Loucy (cell line): ENCODE measurements around the gene RALA.

Experiments used
- H2AFZ ChIP-seq: fragments of 200-600 bp; sonication (generic); 2 replicates; pipeline ENCODE4 v1.6.0; 2016; ENCODE audit warnings: antibody characterized with exemption, mild to moderate bottlenecking, low read length, moderate library complexity
- H3F3A ChIP-seq: fragments of 200-600 bp; 2 replicates; pipeline ENCODE4 v1.6.0; 2016; ENCODE audit warnings: antibody characterized with exemption, low read depth, mild to moderate bottlenecking
- H3K27me3 ChIP-seq: fragments of 200-600 bp; sonication (generic); 2 replicates; pipeline ENCODE4 v1.6.1; 2014; ENCODE audit warnings: low read length, mild to moderate bottlenecking; ENCODE audit not compliant: insufficient read depth, poor library complexity, severe bottlenecking
- H3K36me3 ChIP-seq: fragments of 200-600 bp; sonication (generic); 2 replicates; pipeline ENCODE4 v1.6.1; 2016; ENCODE audit warnings: low read length; ENCODE audit not compliant: insufficient read depth
- H3K4me1 ChIP-seq: fragments of 200-600 bp; sonication (generic); 2 replicates; pipeline ENCODE4 v1.5.1; 2014; ENCODE audit warnings: low read length, mild to moderate bottlenecking; ENCODE audit not compliant: insufficient read depth, poor library complexity, severe bottlenecking
- H3K4me2 ChIP-seq: fragments of 200-600 bp; sonication (generic); 2 replicates; pipeline ENCODE4 v1.6.0; 2014; ENCODE audit warnings: antibody characterized with exemption, low read length, low read depth, mild to moderate bottlenecking; ENCODE audit not compliant: poor library complexity, severe bottlenecking
- H3K4me3 ChIP-seq: fragments of 200-600 bp; sonication (generic); 2 replicates; pipeline ENCODE4 v1.5.1; 2014; ENCODE audit warnings: low read length, mild to moderate bottlenecking, mixed read lengths; ENCODE audit not compliant: poor library complexity, severe bottlenecking
- H3K79me2 ChIP-seq: fragments of 200-600 bp; sonication (generic); 2 replicates; pipeline ENCODE4 v1.6.1; 2014; ENCODE audit warnings: low read length; ENCODE audit not compliant: insufficient read depth
- H3K9ac ChIP-seq: fragments of 200-600 bp; sonication (generic); 2 replicates; pipeline ENCODE4 v1.6.0; 2014; ENCODE audit warnings: mild to moderate bottlenecking, low read depth, low read length, moderate library complexity; ENCODE audit not compliant: poor library complexity, severe bottlenecking
- H3K9me2 ChIP-seq: fragments of 200-600 bp; sonication (generic); replicated peaks from 2 replicates; pipeline ENCODE4 v1.6.1; 2016; ENCODE audit warnings: low read depth, low read length, mixed read lengths
- H3K9me3 ChIP-seq: fragments of 200-600 bp; sonication (generic); 2 replicates; pipeline ENCODE4 v1.6.1; 2014; ENCODE audit warnings: mild to moderate bottlenecking, antibody characterized with exemption, low read length, low read depth; ENCODE audit not compliant: insufficient read depth
- H4K20me1 ChIP-seq: fragments of 200-600 bp; sonication (generic); 2 replicates; pipeline ENCODE4 v1.6.0; 2014; ENCODE audit warnings: antibody characterized with exemption, low read length, mild to moderate bottlenecking; ENCODE audit not compliant: insufficient read depth, poor library complexity, severe bottlenecking
- EZH2phosphoT487 ChIP-seq: fragments of 200-600 bp; IDR thresholded peaks from 2 replicates; pipeline ENCODE4 v1.6.1; 2018; ENCODE audit warnings: antibody characterized with exemption, mild to moderate bottlenecking, moderate library complexity, borderline replicate concordance
- TF ChIP-seq, protein P1 (sequence below): fragments of 200-600 bp; sonication (generic); conservative IDR thresholded peaks from 2 replicates; pipeline ENCODE4 v1.5.1; 2014; ENCODE audit warnings: mild to moderate bottlenecking, antibody characterized with exemption, low read length

RALA gene

DNA sequence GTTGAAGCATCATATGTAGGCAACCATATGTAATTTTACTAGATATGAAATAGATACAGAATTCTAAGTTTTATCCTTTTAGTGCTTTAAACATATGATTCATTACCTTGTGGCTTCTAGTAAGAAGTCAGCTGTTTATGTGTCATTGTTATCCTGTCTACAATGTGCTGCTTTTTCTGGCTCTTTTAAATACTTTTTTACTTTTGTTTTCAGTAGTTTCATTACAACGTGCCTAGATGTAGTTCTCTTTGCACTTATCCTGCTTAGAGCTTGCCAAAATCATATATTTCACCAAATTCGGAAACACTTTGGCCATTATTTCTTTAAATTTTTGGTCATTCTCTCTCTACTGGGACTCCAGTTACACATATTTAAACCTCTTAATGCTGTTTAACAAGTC lies 30.8 kb upstream of the RALA start:
- Histone ChIP-seq H3K9ac (no peak overlapping the region), H3F3A (no peaks in the 10 kb centered on the region)

DNA sequence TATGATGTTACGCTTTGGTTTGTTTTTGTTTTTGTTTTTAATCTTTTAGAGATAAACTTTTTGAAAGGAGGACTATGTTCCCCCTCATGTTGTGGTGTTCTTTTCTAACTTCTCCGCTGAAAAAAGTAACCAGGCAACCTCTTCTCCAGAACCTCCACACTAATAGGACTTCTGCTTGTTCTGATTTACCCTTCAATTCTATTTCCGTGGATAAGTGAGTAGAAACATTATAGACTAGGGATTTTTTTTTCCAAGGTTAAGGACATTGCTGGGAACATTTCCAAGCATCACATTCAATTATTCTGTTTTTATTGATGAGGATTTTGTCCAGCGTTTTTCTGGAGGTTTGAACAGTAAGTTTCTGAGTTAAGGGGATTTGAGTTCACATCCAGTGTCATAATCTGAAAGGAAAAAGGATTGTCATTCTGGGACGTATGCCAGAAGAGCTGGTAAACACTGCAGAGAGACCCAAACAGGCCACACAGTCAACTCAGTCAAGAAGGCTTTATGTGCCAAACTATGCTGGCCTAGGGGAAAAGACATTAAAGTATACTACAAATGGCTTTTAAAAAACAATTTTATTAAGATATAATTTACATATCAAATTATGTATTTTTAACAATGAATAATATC lies 28.3 kb upstream of the RALA start:
- Histone ChIP-seq H3K27me3 (no peaks in the 10 kb centered on the region), H2AFZ (no peak overlapping the region), H3K9me2 (no peaks in the 10 kb centered on the region), H3K79me2 (no peaks in the 10 kb centered on the region), H3K9me3 (no peaks in the 10 kb centered on the region), H3K4me3 (no peak overlapping the region), H3F3A (no peaks in the 10 kb centered on the region), H4K20me1 (no peaks in the 10 kb centered on the region), H3K36me3 (no peaks in the 10 kb centered on the region), H3K4me1 (peaks cover 13% of the 10 kb centered on the region), H3K9ac (no peak overlapping the region), H3K4me2 (no peak overlapping the region)
- TF ChIP-seq EZH2phosphoT487: no peak
- TF ChIP-seq, protein P1, sequence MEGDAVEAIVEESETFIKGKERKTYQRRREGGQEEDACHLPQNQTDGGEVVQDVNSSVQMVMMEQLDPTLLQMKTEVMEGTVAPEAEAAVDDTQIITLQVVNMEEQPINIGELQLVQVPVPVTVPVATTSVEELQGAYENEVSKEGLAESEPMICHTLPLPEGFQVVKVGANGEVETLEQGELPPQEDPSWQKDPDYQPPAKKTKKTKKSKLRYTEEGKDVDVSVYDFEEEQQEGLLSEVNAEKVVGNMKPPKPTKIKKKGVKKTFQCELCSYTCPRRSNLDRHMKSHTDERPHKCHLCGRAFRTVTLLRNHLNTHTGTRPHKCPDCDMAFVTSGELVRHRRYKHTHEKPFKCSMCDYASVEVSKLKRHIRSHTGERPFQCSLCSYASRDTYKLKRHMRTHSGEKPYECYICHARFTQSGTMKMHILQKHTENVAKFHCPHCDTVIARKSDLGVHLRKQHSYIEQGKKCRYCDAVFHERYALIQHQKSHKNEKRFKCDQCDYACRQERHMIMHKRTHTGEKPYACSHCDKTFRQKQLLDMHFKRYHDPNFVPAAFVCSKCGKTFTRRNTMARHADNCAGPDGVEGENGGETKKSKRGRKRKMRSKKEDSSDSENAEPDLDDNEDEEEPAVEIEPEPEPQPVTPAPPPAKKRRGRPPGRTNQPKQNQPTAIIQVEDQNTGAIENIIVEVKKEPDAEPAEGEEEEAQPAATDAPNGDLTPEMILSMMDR: no peak

More for the DNA sequence above, 30.8 kb upstream of the RALA start:
- Histone ChIP-seq H3K36me3 (no peaks in the 10 kb centered on the region), H4K20me1 (no peaks in the 10 kb centered on the region), H3K79me2 (no peaks in the 10 kb centered on the region), H3K9me2 (no peaks in the 10 kb centered on the region), H3K4me1 (peaks cover 18% of the 10 kb centered on the region), H3K4me2 (no peak overlapping the region), H3K9me3 (no peaks in the 10 kb centered on the region), H3K27me3 (no peaks in the 10 kb centered on the region), H2AFZ (no peak overlapping the region), H3K4me3 (no peak overlapping the region)
- no peak for TF ChIP-seq EZH2phosphoT487
- TF ChIP-seq, protein P1: no peak

DNA sequence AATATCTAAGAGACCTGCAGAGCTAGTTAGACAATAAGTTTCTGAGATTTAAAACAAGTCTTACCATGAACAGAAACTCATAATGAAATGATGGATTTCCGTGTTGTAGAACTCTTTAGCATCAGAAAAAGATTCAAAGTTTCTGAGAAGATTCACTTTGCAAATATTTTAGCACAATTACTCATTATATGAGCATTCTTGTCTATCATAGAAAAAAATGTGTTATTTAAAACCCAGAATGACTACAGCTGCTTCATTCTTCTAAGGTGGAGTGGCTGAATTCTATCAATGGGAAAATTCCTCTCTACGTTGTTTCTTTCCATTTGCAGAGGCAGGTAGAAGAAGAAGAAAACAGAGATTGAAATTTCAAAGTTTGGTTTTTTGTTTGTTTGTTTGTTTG lies 21.0 kb upstream of the RALA start:
- Histone ChIP-seq H2AFZ (no peak overlapping the region), H3K4me1 (peaks cover 11% of the 10 kb centered on the region), H3K9ac (no peak overlapping the region), H3K9me2 (no peaks in the 10 kb centered on the region), H3K36me3 (no peaks in the 10 kb centered on the region), H4K20me1 (no peaks in the 10 kb centered on the region), H3K4me2 (no peak overlapping the region), H3K27me3 (no peaks in the 10 kb centered on the region), H3K9me3 (no peaks in the 10 kb centered on the region), H3K79me2 (no peaks in the 10 kb centered on the region), H3K4me3 (no peak overlapping the region), H3F3A (no peaks in the 10 kb centered on the region)
- TF ChIP-seq, protein P1: no peak
- TF ChIP-seq EZH2phosphoT487: no peak
